Mesodermal cell (in vitro differentiated cells): ENCODE data around the gene ADGRD1.

ENCODE experiments used
- H3K27ac ChIP-seq: 2 replicates; pipeline ENCODE4 v1.7.0; 2013; ENCODE audit warnings: mild to moderate bottlenecking, low read depth, low read length, moderate library complexity; ENCODE audit not compliant: severe bottlenecking
- H3K36me3 ChIP-seq: 2 replicates; pipeline ENCODE4 v1.7.1; 2013; ENCODE audit warnings: mild to moderate bottlenecking, low read length, moderate library complexity; ENCODE audit not compliant: control insufficient read depth, insufficient read depth
- H3K4me1 ChIP-seq: one replicate; pipeline ENCODE4 v1.7.1; 2013; ENCODE audit warnings: mild to moderate bottlenecking, low read length; ENCODE audit not compliant: insufficient read depth, control insufficient read depth, poor library complexity, severe bottlenecking
- H3K4me3 ChIP-seq: 2 replicates; pipeline ENCODE4 v1.7.0; 2013; ENCODE audit warnings: low read length, control low read depth, mild to moderate bottlenecking; ENCODE audit not compliant: insufficient read depth, poor library complexity, severe bottlenecking; ENCODE audit errors: extremely low read depth
- H3K9me3 ChIP-seq: 2 replicates; pipeline ENCODE4 v1.7.1; 2013; ENCODE audit warnings: mild to moderate bottlenecking, low read length, moderate library complexity; ENCODE audit not compliant: control insufficient read depth
- WGBS, 2 experiments: methylation state at CpG; one replicate each; pipeline ENCODE4 v1.1.5; 2013; ENCODE audit warnings: missing lambda C conversion rate in 2 of 2; ENCODE audit not compliant: insufficient coverage in 2 of 2; 5-methylcytosine and 5-hydroxymethylcytosine counted together

Gene ADGRD1

DNA sequence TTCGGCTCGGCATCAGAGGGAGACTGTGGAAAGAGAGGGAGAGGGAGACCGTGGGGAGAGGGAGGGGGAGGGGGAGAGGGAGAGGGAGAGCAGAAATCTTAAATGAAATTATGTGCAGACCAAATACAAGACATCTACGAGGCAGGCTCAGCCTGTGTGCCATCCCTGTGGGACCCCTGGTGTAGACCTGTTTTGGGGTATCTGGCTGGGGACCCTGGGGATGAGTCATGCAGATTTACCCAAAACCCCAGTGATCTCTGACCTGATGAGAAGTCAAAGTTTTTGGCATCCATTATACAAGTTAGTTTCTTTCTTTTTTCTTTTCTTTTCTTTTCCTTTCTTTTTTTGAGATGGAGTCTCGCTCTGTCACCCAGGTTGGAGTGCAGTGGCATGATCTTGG, 44.4 kb downstream of the ADGRD1 start:
- H3K9me3 ChIP-seq: no peaks in the 10 kb centered on the region
- WGBS, 2 experiments: 69 to 87% methylated on average over 2 to 5 of the region's 5 CpGs

DNA sequence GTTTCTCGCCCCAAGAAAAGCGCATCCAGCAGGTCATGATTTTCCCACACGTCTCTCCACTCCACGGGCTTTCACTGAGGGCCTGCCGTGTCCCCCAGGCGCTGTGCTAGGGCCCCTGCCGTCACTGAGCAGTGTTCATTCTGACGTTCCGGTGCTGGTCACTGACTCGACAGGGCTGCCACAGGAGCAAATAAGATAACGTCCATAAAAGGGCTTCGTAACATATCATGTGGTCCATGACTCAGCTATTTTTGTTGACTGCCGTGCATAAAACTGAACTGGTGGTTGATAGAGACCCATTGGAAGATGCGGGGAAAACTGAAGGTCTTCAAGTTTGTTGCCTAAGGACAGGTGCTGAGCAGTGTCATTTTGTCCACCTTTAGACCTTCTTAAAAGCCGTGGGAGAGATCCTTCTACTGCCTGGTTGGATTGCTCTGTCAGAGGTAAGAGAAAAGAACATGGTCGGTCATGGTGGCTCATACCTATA, 46.3 kb downstream of the ADGRD1 start:
- WGBS, 2 experiments: 93 to 96% methylated on average over 14 to 16 of the region's 16 CpGs
- no peaks in the 10 kb centered on the region for H3K36me3 ChIP-seq
- H3K4me1 ChIP-seq: no peaks in the 10 kb centered on the region
- no peaks in the 10 kb centered on the region for H3K9me3 ChIP-seq
- no peak overlapping the region for H3K27ac ChIP-seq
- no peak overlapping the region for H3K4me3 ChIP-seq

More for the DNA sequence above, 44.4 kb downstream of the ADGRD1 start:
- H3K27ac ChIP-seq: no peak overlapping the region
- H3K4me3 ChIP-seq: no peak overlapping the region
- H3K36me3 ChIP-seq: no peaks in the 10 kb centered on the region
- H3K4me1 ChIP-seq: no peaks in the 10 kb centered on the region

DNA sequence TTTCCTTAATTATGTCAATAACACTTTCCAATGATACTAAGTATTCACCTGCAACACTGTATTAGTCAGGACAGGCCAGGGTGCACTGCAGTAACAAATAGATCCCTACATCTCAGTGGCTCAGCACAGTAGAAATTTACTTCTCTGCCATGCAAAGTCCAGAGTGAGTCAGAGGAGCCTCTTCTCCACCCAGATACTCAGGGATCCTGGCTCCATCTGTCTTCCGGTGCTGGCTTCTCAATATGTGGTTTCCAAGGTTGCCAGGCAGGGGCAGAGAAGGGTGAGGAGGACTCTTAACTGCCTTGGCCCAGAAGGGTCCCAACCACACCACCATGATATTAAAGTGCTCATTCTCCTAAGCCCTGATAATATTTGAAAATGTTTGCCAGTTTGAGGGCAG, 47.8 kb downstream of the ADGRD1 start:
- no peaks in the 10 kb centered on the region for H3K9me3 ChIP-seq
- WGBS, 2 experiments: no CpG with 5 or more reads among the region's 1 CpG
- H3K36me3 ChIP-seq: no peaks in the 10 kb centered on the region
- H3K27ac ChIP-seq: no peak overlapping the region
- no peak overlapping the region for H3K4me3 ChIP-seq
- no peaks in the 10 kb centered on the region for H3K4me1 ChIP-seq

DNA sequence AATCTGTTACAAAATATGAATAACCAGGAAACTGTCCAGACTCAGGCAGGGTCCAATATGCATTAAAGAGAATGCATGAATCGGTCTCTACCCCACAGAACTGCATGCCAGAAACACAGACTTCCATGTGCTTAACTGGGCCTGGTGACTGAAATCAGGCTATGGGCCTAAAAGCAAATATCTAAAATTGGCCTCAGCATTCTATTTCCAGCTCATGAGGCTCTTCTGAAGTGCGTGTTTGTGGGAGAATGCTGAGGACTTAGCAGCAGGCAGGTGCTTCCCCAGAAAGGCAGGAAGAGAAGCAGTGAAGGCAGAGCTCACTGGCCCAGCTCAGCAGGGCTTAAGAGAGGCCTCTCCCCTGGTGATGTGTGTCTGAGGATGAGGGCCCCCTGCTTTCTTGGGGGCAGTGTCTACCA, 48.5 kb downstream of the ADGRD1 start:
- H3K36me3 ChIP-seq: no peaks in the 10 kb centered on the region
- WGBS, 2 experiments: 82 to 100% methylated on average over 1 to 2 of the region's 2 CpGs
- no peak overlapping the region for H3K4me3 ChIP-seq
- no peak overlapping the region for H3K27ac ChIP-seq
- no peaks in the 10 kb centered on the region for H3K4me1 ChIP-seq
- no peaks in the 10 kb centered on the region for H3K9me3 ChIP-seq

DNA sequence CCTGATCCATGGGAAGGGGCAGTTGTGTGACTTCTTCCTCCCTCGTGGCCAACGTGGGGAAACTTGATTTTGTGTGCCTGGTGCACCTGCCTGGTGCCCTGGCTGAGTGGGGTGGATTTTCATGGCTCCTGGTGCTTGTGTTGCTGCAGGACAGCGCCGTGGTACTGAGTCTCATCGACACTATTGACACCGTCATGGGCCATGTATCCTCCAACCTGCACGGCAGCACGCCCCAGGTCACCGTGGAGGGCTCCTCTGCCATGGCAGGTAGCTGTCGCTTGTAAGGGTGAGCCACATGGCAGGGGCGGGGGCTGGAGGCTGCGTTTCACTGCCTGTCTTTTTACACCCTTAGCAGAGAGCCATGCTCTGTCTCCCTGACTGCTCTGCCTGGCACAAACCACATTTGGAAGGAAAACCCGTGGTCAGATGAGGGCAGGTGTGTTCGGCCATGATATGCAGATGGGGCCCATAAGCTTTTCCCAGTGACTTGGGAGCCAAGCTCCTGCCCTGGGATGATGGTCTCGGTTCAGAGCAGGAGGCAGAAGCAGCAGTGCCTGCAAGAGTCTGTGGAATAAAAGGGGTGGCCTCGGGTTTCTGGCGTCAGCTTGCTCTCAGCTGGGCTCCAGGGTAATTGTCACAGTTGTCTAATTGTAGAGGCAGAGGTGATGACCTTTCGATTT, 49.5 kb downstream of the ADGRD1 start:
- Histone ChIP-seq H3K36me3 (no peaks in the 10 kb centered on the region), H3K4me1 (no peaks in the 10 kb centered on the region), H3K4me3 (no peak overlapping the region), H3K9me3 (no peaks in the 10 kb centered on the region), H3K27ac (no peak overlapping the region)
- 85 to 87% methylated on average over 17 to 18 of the region's 18 CpGs for WGBS, 2 experiments

DNA sequence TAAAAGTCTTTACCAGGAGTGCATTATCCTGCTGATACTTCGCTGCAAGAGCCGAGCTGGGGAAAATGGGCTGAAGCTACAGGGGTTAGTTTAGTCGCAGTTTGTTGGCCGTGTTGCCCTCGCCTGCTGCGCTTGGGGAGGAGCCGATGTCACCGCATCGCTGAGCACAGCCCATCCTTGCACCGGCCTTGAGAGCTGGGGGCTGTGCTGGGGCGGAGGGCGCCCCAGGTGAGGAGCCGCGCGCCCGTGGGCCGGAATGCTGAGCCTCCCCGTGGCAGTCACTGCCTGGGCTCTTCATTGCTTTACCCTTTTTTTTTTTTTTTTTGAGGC, 50.0 kb downstream of the ADGRD1 start:
- H3K36me3 ChIP-seq: no peaks in the 10 kb centered on the region
- no peak overlapping the region for H3K27ac ChIP-seq
- 62 to 72% methylated on average over 17 to 18 of the region's 18 CpGs for WGBS, 2 experiments
- H3K9me3 ChIP-seq: no peaks in the 10 kb centered on the region
- H3K4me3 ChIP-seq: no peak overlapping the region
- H3K4me1 ChIP-seq: no peaks in the 10 kb centered on the region

DNA sequence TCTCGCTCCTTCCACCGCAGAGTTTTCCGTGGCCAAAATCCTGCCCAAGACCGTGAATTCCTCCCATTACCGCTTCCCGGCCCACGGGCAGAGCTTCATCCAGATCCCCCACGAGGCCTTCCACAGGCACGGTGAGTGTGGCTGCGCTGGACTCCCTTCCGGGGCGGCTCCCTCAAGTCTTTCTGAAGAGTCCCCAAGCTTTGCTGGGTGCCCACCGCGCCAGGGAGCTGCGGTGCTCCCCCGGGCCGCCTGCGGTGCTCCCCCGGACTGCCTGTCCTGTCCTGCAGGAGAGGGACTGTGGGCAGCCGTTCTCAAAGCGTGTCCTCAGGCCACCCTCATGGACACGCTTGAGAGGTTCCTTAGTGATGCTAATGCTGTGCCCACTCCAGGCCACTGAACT, 50.5 kb downstream of the ADGRD1 start:
- Histone ChIP-seq H3K4me3 (no peak overlapping the region), H3K4me1 (no peaks in the 10 kb centered on the region), H3K36me3 (no peaks in the 10 kb centered on the region), H3K9me3 (no peaks in the 10 kb centered on the region), H3K27ac (no peak overlapping the region)
- WGBS, 2 experiments: 90 to 95% methylated on average over 20 to 21 of the region's 22 CpGs

DNA sequence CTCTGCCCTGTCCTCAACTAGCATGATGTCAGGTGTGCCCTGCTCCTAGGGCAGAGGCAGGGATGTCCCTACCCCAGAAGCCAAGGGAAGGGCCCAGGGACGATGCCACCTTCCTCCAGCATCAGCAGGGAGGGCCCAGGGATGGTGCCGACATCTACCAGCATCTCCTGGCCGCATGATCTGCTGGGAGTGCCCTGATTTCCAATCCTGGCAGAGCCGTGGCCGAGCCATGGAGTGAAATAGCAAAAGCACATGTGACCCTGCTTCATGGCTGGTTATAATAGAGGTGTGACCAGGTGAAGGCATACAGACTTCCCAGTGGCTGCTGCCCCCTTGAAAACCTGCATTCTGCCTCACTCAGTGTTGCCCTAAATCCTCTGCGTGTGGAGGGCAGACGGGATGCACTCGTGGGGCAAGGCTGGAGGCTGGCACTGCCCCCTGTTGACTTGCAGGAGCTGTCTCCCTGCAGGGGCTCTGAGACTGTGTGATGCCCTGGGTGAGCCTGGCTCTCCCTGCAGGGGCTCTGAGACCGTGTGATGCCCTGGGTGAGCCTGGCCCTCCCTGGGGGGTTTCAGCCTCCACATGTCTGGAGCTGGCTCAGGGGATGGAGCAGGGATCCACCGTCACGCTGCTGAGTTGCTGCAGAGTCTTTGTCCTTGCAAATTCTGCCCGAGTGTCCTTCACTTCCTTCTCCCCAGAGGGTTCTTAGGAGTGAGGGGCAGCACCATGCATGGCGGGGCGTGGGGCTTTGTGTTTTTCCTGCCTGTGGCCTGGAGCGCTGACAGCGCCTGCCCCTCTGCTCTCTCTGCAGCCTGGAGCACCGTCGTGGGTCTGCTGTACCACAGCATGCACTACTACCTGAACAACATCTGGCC, 51.7 kb downstream of the ADGRD1 start:
- Histone ChIP-seq H3K4me1 (no peaks in the 10 kb centered on the region), H3K4me3 (no peak overlapping the region), H3K27ac (no peak overlapping the region), H3K36me3 (no peaks in the 10 kb centered on the region), H3K9me3 (no peaks in the 10 kb centered on the region)
- 86 to 89% methylated on average over 15 to 18 of the region's 18 CpGs for WGBS, 2 experiments

DNA sequence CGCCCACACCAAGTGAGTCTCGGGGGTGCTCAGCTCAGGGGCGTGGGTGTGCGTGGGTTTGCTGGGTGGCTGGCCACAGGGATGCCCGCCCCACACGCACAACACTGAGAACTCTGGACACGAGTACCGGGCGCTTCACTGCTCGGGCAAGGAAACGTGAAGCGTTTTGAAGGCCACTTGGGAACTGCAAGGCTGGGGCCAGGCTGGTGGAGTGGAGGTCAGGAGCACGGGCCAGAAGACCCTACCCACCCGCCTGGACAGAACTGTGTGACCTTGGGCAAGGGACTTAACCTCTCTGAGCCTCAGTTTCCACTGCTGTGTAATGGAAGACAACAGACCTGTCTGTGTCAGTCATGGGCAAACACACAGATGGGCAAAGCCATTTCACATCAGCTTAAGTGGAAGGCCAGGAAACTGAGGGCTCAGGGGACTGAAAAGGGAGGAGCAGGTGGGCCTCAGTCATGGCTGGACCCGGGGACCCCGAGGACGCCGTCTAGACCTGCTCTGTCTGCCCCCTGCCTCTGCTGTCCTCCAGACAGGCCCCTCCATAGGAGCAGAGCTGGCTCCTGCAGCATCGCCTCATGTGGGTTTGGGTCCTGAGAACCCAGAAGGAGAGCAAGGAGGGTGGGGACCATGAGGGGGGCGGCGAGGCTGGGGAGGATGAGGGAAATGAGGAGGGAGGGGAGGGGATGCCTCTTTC, 52.5 kb downstream of the ADGRD1 start:
- Histone ChIP-seq H3K4me3 (no peak overlapping the region), H3K9me3 (no peaks in the 10 kb centered on the region), H3K27ac (no peak overlapping the region), H3K4me1 (no peaks in the 10 kb centered on the region), H3K36me3 (no peaks in the 10 kb centered on the region)
- WGBS, 2 experiments: 94 to 95% methylated on average over 14 to 20 of the region's 21 CpGs

DNA sequence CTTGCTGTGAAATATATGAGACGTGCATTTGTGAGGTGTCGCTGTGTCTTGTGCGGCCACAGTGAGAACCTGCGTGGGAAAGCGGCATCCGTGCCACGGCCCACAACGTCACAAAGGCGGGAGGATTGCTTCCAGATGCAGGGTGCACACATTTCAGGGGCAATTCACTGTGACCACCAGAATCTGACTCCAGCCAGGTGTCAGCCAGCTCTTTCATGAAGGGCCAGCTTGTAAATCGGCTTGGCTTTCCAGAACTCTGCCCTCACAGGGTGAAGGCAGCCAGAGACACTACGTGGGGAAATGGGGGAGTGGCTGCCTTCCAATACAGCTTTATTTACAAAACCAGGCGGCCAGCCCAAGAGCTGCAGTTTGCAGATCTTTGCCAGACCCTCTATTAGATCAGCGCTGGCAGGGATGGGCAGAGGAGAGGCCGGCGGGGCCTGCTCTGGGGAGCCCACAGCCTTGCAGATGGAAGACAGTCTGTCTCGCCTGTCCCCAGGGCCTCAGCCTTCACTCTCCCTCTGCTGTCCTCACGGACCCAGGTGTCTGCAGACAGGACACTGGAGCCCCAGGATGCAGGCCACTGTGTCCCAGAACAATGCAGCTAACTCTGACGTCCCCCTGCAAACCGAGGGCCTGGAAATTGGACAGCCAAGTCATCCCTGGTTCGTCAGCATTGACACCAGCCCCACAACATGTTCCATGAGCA, 53.5 kb downstream of the ADGRD1 start:
- Histone ChIP-seq H3K9me3 (no peaks in the 10 kb centered on the region), H3K36me3 (no peaks in the 10 kb centered on the region), H3K4me3 (no peak overlapping the region), H3K4me1 (no peaks in the 10 kb centered on the region), H3K27ac (peak overlapping the region; percentile 36)
- 80 to 85% methylated on average over 17 to 18 of the region's 20 CpGs for WGBS, 2 experiments
